Stimulated activated CD4-positive, alpha-beta T cell treated with anti-CD3 and anti-CD28 coated beads, Interleukin-2, amount 100 ng/mL, for 24 hours (primary cell): ENCODE data around the gene TAB3.
"Not testable (repeated sequence)": the region's sequence is repeated elsewhere in the genome, so short reads cannot be mapped to it uniquely, and the experiment has no call there.

Experiments used
- DNase-seq, 2 donors: peaks; one replicate each; pipeline ENCODE4 v3.0.0-alpha.2; 2020

Gene TAB3

DNA sequence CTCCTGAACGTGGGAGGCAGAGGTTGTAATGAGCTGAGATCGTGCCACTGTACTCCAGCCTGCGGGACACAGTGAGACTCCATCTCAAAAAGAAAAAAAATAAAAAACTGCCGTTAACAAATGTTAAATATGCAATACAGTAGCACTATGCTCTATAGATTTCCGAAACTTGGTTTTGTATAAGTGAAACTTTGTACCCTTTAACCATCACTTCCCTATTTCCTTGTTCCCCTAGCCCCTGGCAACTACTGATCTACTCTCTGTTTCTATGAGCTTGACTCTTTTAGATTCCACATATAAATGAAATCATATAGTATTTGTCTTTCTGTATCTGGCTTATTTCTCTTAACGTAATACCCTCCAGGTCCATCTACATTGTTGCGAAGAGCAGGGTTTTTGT lies 74.1 kb downstream of the TAB3 start:
- no peak for DNase-seq

DNA sequence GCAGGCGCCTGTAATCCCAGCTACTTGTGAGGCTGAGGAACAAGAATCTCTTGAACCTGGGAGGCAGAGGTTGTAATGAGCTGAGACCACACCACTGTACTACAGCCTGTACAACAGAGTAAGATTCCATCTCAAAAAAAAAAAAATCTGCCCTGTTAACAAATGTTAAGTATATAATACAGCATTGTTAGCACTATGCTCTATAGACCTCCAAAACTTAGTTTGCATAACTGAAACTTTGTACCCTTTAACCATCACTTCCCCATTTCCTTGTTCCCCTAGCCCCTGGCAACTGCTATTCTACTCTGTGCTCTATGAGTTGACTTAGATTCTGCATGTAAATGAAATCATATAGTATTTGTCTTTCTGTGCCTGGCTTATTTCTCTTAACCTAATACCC lies 76.7 kb downstream of the TAB3 start:
- no peak for DNase-seq

DNA sequence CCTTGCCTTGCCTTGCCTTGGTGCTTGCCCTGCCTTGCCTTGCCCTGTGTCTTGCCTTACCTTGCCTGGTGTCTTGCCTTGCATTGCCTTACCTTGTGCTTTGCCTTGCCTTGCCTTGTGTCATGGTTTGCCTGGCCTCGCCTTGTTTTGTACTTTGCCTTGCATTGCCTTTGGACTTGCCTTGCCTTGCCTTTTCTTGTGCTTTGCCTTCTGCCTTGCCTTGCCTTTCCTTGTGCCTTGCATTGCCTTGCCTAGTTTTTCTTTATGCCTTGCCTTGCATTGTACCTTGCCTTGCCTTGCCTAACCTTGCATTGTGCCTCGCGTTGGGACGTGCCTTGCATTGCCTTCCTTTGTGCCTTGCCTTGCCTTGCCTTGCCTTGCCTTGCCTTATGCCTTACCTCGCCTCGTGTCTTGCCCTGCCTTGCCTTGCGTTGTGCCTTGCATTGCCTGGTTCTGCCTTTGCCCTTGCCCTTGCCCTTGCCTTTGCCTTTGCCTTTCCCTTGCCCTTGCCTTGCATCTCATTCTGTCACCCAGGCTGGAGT lies 82.8 kb downstream of the TAB3 start:
- DNase-seq: no peak

DNA sequence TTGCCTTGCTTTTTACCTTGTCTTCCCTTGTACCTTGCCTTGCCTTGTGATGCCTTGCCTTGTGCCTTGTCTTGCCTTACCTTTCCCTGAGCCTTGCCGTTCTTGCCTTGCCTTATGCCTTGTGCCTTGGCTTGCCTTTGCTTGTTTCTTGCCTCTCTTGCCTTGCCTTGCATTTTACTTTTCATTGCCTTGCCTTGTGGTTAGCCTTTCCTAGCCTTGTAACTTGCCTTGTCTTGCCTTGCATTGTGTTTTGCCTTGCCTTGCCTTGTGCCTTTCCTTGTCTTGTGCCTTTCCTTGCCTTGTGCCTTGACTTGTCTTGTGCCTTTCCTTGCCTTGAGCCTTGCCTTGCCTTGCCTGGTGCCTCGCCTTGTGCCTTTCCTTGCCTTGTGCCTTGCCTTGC lies 84.6 kb downstream of the TAB3 start:
- DNase-seq: no peak

DNA sequence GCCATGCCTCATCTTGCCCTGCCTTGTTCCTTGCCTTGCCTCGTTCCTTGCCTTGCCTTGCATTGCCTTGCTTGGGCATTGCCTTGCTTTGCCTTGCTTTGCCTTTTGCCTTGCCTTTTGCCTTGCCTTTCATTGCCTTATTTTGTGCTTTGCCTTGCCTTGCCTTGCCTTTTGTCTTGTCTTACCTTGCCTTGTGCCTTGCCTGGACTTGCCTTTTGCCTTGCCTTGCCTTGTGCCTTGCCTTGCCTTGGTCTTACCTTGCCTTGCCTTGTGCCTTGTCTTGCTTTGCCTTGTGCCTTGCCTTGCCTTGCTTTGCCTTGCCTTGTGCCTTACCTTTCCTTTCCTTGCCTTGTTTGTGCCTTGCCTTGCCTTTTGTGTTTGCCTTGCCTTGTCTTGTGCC lies 88.2 kb downstream of the TAB3 start:
- DNase-seq: no peak

DNA sequence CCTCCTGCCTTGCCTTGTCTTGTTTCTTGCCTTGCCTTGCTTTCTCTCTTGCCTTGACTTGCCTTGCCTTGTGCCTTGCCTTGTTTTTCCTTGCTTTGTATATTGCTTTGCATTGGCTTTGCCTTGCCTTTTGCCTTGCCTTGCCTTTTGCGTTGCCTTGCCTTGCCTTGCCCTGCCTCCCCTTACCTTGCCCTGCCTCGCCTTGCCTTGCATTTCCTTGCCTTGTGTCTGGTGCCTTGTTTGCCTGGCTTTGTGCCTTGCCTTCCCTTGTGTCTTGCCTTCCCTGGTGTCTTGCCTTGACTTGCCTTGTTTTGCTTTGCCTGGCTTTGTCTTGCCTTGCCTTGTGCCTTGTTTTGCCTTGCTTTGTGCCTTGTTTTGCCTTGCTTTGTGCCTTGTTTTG lies 89.7 kb downstream of the TAB3 start:
- DNase-seq: no peak

DNA sequence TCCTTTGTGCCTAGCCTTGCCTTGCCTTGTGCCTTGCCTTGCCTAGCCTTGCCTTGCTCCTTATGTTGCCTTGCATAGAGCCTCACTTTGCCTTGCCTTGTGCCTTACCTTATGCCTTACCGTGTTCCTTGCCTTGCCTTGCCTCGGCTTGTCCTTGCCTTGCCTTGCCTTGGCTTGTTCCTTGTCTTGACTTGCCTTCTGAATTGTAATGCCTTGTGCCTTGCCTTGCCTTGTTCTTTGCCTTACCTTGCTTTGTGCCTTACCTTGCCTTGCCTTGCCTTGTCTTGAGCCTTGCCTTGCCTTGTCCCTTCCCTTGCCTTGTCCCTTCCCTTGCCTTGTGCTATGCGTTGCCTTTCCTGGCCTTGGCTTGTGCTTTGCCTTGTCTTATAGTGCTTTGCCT lies 90.2 kb downstream of the TAB3 start:
- no peak for DNase-seq

DNA sequence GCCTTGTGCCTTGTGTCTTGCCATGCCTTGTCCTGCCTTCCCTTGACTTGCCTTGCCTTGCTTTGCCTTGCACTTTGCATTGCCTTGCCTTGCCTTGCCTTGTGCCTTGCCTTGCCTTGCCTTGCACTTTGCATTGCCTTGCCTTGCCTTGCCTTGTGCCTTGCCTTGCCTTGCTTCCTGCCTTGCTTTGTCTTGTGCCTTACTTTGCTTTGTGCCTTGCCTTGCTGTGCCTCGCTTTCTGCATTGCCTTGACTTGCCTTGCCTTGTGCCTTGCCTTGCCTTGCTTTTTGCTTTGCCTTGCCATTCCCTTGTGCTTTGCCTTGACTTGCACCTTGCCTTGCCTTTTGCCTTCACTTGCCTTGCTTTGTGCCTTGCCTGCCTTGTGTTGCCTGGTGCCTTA lies 91.8 kb downstream of the TAB3 start:
- not testable (repeated sequence) for DNase-seq

DNA sequence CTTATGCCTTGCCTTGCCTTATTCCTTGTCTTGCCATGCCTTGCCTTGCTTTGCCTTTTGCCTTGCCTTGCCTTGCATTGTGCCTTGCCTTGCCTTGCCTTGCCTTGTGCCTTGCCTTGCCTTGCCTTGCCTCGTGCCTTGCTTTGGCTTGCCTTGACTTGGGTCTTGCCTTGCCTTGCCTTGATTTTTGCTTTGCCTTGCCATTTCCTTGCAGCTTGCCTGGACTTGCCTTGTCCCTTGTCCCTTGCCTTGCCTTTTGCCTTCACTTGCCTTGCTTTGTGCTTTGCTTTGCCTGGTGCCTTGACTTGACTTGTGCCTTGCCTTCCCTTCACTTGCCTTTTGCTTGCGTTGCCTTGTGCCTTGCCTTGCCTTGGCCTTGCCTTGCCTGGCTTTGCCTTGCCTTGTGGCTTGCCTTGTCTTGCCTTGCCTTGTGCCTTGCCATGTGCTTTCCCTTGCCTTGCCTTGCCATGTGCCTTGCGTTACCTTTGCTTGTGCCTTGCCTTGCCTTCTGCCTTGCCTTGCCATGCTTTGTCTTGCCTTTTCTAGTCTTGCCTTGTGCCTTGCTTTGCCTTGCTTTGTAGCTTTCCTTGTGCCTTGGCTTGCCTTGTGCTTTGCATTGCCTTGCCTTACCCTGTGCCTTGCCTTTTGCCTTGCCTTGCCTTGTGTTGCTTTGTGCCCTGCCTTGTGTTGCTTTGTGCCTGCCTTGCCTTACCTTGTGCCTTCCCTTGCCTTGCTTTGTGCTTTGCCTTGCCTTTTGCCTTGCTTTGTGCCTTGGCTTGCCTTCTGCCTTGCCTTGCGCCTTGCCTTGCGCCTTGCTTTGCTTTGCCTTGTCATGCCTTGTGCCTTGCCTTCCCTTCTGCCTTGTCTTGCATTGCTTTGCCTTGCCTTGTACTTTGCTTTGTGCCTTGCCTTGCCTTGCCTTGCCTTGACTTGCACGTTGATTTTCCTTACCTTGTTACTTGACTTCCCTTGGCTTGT lies 92.8 kb downstream of the TAB3 start:
- DNase-seq: no peak

DNA sequence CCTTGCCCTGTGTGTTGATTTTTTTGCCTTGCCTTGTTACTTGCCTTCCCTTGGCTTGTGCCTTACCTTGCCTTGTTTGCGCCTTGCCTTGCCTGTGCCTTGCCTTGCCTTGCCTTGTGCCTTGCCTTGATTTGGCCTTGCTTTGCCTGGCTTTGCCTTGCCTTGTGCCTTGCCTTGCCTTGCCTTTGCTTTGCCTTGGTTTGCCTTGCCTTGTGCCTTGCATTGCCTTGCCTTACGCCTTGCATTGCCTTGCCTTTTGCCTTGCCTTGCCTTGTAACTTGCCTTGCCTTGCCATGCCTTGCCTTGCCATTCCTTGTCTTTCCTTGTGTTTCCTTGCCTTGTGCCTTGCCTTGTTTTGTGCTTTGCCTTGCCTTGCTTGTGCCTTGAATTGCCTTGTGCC lies 94.6 kb downstream of the TAB3 start:
- no peak for DNase-seq

DNA sequence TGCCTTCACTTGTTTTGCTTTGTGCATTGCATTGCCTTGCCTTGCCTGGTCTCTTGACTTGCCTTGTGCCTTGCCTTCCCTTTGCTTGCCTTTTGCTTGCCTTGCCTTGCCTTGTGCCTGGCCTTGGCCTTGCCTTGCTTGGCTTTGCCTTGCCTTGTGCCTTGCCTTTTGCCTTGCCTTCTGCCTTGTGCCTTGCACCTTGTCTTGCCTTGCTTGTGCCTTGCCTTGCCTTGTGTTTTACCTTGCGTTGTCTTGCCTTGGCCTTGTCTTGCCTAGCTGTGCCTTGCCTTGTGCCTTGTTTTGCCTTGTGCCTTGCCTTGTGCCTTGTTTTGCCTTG lies 95.3 kb downstream of the TAB3 start:
- DNase-seq: no peak

DNA sequence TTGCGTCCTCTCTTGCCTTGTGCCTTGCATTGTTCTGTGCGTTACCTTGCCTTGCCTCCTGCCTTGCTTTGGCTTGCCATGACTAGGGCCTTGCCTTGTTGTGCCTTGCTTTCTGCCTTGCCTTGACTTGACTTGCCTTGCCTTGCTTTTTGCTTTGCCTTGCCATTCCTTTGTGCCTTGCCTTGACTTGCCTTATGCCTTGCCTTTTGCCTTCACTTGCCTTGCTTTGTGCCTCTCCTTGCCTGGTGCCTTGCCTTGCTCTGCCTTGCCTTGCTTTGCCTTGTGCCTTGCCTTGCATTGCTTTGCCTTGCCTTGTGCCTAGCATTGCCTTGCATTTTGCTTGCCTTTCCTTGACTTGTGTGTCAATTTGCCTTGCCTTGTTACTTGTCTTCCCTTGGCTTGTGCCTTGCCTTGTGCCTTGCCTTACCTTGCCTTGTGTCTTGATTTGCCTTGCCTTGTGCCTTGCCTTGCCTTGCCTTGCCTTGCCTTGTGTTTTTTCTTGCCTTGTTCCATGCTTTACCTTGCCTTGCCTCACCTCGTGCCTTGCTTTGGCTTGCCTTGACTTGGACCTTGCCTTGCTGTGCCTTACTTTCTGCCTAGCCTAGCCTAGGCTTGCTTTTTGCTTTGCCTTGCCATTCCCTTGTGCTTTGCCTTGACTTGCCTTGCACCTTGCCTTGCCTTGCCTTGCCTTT lies 95.8 kb downstream of the TAB3 start:
- DNase-seq: no peak

DNA sequence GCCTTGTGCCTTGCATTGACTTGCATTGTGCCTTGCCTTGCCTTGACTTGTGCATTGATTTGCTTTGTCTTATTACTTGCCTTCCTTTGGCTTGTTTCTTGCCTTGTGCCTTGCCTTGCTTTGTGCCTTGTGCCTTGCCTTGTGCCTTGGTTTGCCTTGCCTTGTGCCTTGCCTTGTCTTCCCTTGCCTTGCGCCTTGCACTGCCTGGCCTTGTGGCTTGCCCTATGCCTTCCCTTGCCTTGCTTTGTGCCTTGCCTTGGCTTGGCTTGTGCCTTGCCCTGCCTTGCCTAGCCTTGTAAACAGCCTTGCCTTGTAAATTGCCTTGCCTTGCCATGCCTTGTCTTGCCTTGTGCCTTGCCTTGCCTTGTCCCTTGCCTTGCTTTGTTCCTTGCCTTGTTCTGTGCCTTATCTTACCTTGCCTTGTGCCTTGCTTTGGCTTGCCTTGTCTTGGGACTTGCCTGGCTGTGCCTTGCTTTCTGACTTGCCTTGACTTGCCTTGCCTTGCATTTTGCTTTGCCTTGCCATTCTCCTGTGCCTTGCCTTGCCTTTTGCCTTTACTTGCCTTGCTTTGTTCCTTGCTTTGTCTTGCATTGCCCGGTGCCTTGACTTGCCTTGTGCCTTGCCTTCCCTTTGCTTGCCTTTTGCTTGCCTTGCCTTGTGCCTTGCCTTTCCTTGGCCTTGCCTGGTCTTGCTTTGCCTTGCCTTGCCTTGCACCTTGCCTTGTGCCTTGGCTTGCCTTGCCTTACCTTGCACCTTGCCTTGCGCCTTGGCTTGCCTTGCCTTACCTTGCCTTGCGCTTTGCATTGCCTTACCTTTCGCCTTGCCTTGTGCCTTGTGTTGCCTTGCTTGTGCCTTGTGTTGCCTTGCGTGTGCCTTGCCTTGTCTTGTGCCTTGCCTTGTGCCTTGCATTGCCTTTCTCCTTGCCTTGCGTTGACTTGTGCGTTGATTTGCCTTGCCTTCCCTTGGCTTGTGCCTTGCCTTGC lies 97.5 kb downstream of the TAB3 start:
- no peak for DNase-seq

DNA sequence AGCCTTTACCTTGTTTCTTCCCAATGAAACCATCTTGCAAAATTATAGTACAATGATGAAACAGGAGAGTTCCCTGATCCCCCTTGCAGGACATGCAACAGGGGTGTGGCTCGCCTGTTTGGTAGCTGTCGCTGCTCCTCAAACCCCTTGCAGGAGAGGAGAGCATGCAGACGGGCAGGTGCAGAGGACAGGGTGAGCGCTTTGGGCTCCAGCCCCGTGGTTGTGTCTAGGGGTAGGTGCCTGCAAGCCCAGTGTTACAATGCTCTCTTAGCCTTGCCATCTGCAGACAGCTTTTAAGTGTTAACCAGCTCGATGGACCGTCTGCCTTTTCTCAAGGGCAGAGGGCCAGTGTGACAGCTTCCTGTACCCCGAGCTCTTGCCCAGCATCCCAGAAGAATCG lies 102.0 kb downstream of the TAB3 start:
- DNase-seq: no peak

DNA sequence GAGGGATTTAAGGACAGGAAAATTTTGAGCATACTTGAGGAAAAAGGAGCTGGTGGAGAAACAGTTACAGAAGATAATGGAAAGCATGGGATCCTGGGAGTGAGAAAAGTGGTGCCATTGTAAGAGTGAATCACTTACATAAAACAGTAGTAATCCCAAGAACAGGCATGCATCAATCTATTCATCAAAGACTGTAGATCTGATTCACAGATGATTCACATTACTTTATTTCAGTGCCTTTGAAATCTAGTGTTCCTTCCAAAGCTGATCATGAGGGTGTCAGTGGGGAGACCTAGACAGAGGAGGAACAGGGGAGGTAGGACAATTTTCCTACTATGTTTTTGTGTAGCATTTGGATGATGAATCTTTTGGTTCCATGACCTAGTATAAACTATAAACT lies 102.7 kb downstream of the TAB3 start:
- no peak for DNase-seq

DNA sequence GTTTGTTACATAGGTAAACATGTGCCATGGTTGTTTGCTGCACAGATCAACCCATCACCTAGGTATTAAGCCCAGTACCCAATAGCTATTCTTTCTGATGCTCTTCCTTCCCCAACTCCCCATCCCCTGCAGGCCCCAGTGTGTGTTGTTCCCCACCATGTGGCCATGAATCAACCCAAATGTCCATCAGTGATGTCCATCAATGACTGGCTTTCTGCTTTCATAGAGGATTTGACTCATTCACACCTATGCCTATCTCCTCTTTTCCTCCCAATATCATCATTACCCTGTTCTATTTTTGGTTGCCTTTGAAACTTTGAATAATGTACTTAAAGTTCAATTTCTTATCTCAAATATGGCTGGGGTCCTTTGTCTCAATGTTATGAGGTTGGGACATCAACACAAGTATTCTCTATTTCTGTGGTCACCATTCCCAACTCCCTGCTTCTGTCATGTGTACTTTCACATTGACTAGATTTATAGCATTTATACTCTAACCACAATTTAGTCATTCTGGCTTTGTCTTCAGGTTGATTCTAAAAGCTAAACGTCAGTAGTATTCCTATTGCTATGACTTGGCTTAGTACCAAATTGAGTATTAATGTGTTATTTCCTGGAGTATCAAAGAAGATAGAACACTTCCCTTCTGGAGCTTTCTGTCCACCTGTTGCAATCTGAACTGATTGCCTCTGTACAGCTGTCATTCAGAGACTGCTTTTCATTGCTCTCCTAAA lies 107.2 kb downstream of the TAB3 start:
- no peak for DNase-seq

DNA sequence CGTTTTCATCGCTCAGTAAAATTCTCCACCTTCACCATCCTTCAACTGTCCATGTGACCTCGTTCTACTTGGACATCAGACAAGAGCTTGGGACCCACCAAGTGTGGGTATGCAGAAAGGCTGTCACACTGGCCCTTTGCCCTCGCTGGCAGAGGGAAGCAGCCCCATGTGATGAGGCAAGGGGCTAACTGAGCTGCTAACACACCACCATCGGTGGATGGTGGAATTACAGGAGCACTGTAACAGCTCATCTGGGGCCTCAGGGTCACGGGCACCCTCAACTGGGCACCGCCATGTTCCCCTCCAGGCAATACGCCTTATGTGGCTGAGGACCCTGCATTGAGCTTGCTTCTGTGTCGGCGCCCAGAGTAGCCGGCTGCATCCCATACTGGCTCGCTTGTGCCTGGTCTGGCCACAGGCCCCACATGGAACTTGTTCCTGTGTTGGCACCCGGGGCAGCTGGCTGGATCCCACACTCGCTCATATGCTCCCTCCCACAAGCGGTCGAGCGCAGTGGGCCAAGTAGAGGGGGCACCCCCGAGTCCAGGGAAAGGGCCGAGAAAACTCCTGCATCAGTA lies 109.5 kb downstream of the TAB3 start:
- DNase-seq: no peak

DNA sequence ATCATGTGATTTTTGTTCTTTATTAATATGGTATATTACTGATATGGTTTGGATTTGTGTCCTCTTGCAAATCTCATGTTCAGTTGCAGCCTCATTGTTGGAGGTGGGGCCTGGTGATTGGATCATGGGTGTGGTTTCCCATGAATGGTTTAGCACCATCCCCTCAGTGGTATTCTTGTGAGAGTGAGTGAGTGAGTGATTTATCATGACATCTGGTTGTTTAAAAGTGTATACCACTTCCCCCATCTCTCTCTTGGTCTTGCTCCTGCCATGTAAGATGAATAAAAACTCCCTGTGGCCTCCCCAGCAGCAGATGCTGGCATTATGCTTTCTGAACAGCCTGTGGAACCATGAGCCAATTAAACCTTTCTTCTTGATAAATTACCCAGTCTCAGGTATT lies 111.5 kb downstream of the TAB3 start:
- no peak for DNase-seq
